Glomerular endothelial cell (primary cell): ENCODE results near the gene TJP3. TPM values are rescaled to one million over a fixed set of nuclear protein-coding genes. Genes with fewer than 3 reads are reported as not detected.

ENCODE experiments used
- DNase-seq: peaks from one replicate; pipeline ENCODE4 v3.0.0-alpha.2; 2011; ENCODE audit warnings: low read depth, low spot score; ENCODE audit errors: extremely low read depth
- total RNA-seq: library from RNA; depleted of rRNA; stranded (reverse); fragments of >200 nt; gene quantifications from 2 replicates; pipeline ENCODE4 v1.2.3, GENCODE V29; 2015

The TJP3 gene
- total RNA-seq, 1 donor from 2014 or later, result not detected

DNA sequence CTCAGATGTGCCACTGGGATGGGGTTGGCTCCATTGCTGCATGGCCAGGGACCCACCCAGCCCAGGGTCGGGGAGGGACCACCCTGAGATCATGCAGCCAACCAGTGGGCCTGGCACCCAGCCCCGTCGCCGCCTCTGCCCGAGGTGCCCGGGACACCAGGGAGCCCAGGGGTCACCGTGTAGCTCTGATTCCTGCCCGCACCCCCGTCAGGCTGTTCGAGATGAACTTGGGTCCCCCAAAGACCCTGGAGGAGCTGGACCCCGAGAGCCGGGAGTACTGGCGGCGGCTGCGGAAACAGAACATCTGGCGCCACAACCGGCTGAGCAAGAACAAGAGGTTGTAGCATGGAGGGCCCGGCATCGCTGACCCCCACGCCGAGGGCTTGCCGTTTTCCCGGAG lies 58.9 kb downstream of the TJP3 start:
- DNase-seq, result no peak

DNA sequence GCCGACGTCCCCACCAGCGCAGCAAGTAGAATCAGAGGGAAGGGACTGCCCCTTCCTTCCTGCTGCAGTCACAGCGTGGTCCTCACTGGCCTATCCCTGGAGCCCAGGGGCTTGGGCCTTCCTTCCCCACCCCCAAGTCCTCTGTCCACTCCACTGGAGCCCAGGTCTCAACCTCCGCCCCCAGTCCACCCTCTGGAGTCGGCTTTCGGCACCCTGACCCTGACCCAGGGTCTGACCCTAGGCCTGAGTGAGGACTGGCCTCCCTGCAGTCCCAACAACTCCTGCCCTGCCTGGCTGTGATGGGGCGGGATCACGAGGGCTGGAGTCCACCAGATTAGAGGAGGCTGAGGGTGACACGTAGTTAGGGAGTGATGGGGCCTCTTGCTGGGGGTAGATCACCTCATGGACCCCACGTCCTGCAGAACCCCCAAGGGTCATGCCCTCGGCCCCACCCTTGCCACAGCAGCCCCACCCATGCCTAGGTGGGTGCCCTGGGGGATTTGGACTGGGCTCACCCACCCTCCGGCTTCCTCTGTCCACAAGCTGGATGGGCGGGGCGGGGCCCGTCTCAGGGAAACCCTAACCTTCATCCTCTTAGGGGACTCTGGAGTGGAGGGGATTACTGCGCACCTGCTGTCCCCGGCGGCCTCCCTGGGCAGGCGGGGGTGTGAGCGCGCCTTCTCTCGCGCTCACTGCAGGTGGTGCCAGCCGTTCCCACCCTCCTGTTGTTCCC lies 60.0 kb downstream of the TJP3 start:
- DNase-seq, result no peak

DNA sequence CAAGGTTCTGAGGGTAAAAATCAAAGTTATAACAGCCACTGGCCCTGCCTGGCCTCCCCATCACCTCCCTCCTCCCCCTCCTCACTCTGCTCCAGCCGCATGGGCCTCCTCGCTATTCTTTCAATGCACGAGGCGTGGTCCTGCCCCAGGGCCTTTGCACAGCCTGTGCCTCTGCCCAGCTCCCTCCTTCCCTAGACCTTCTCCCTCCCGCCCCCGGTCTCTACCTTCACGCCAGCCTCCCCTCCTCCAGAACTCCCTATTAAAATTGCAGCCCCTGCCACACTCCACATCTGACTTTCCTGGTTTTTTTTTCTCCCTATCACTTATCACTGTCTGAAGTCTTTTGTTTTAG lies 60.5 kb downstream of the TJP3 start:
- DNase-seq, result no peak

DNA sequence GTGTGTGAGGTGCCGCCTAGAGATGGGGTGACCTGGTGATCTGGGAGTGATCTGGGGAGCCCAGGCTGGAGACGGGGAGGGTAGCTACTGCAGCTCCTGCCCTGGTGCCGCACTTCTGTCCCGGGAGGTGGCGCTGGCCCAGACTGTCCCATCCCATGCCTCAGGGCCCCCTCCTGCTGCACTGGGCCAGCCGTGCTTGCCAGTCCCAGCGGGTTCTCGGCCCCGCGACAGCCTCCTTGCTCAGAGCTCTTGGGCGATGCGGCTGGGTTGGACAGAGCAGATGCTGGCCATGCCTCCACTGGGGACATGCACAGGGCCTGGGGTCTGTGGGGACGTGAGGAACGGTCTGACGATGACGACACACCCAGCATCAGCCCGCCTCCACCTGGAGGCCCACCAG lies 61.3 kb downstream of the TJP3 start:
- DNase-seq, result no peak

DNA sequence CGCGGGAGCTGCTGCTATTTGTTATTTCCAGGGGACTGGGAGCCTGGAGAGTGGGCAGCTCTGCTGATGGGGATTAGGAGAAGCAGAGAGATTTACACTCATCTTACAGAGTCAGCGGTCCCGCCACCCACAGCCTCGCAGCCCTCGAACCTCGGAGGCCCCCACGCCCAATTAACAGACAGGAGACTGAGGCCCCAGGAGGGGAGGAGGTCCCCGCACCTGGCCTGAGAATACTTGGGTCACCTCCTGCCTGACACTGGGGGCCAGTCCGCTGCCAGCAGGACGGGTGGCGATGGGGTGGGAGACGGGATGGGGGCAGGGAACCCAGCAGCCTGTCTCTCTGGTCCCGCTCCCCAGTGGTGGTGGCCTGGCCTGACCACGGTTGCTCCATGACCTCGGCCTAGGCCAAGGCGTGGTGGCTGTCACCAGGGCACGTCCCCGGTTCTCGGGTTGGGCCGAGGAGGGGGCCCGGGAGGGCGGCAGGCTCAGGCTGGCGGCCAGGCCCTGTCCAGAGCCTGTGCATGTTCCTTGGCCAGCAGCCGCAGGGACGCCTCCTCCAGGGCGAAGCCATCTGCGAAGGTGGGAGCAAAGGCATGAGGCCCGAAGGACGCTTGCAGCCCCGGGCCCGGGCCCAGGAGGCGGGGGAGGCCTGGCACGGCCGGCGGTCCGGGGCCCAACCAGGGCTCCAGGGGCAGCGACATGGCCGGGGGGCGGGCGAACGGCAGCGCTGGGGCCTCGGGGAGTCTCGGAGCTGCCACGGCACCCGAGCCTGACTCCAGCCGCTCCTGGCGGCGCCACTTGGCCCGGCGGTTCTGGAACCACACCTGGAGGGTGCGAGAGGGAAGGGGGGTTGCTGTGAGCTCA lies 62.2 kb downstream of the TJP3 start:
- DNase-seq, result no peak

DNA sequence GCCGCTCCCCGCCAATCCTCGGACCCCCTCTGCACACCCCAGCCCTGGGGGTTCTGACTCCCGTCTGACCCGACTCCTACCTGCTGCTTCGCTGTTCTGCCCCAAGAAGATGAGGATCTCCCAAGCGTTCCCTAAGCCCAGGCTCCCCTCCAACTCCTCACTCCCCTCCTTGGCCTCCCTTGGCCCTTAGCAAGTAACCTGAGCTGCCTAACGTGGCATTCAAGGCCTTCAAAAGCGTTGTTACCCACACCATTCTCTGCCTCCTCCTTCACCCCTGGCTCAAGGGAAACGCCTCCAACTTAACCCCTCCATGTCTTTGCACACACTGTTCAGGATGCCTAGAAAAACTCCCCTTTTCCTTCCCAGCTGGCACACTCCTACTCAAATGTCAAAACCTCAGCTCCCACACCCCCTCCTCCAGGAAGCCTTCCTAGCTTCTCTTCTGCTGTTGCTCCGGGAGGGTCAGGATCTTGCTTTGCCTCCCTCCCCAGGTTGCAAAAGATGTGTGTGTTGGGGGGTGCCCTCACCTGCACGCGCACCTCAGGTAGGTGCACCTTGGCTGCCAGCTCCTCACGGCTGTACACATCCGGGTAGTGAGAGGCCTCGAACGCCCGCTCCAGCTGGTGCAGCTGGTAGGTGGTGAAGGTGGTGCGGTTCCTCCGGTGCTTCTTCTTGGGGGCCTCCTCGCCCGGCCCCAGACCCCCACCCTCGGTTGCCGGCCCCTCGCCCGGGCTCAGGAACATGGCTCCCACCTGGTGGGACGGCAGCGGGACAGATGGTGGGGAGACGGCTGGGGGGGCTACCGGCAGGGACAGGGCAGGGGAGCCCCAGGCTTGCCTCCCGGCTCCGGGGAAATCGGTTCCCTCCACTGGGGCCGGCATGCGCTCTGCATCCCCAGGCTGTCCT lies 63.1 kb downstream of the TJP3 start:
- DNase-seq, result no peak

DNA sequence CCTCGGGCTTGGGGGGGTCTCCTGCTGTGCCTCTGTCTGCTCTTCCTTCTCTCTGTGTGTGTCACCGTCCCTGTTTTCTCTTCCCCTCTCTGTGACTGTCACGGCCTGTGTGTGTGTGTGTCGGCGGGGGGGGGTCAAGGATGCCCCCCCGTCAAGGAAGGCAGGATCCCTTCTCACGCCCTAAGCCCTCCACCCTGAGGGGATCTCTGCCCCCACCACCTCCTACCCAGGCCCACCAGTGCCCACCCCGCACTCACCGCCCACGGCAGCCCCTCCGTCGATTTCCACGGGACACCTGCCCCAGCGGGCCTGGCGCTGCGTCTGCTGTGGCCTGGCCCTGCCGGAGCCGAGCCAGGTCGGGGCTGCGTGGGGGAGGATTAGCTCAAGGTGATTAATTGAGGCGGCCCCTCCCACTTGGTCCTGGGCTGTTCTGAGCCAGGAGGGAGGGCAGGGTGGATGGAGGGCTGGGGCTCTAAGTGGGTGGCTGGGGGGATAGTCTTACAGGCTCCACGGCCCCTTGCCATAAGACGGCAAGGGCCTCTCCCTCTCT lies 63.8 kb downstream of the TJP3 start, which contains the start of gene RAX2:
TSS of gene RAX2 (minus strand) at position 323 of the 550 bp plus-strand sequence. CDS start 486 bp downstream, outside the sequence.
- no peak for DNase-seq

DNA sequence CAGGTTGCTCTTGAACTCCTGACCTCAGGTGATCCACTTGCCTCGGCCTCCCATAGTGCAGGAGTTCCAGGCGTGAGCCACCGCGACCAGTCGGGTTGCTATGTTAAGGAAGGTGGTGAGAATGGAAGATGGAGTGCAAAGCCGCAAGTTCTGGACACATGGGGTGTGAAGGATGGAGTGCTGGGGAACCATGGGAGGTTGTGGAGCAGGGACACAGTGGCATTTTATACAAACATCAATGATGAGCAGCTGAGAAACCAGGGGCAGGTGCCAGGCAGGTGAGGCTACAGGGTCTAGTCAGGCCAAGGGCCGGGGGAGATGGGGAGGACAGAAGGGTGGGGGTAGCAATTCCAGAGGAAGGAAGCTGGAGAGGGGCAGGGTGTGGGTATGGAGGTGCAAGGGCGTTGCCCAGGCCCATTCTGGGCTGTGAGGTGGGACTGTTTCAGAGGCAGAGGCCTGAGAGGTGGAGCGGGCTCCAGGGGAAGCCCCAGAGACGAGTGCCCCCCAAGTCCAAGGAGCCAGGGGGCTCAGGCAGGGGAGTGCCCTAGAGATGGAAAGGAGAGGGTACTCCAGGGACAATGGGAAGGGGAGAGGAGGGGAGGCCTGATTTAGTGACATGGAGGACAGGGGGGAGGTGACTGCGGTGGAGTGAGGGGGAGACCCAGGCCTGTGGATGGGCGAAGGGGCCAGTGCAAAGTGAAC lies 65.8 kb downstream of the TJP3 start:
- no peak for DNase-seq

DNA sequence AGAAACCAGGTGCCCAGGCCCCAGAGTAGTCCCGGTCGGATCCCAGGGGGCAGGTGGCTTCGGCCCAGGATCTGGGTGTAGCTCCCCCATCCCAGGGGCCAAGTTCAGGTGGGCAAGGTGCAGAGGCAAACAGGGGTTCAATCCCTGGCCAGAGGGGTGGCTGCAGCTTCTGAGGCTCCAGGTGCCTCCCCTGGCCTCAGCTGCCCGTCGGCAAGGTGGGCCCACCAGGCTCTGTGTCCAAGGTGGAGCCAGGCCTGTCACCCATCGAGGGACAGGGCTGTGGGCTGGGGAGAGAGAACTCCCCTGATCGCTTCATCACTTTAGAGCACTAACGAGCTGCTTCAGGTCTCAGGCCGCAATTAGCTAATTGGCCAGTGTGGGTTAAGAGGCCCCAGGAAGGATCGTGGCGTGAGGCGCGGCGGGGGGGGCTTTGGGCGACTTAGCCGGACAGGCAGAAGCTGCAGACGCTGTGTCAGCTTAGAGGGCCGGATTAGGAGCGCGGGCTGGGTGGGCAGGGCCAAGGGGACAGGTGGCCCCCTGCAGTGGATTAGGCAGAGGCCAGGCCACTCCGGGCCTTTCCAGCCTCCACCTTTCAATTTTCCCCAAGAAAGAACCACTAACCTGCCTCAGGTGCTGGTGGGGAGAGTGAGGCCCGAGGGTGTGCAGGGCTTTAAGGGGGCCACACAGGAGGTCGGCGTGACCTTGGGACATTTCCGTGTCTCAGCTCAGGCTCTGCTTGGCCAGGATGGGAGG lies 66.6 kb downstream of the TJP3 start:
- DNase-seq, result no peak

DNA sequence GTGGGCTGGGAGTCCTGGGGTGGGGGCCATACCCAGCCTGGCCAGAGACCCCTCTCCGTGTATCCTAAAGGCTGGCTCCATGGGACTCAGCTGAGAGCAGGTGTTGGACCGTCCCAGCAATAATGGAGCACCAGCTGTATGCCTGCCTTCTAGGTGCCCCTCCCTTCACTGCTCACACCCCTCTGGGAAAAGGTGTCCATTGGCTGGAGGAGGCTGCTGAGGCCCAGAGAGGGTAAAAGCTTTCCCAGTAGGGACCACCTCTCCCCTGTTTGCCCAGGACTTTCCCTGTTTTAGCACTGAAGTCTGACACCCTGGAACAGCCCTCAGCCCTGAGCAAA lies 67.2 kb downstream of the TJP3 start:
- no peak for DNase-seq

DNA sequence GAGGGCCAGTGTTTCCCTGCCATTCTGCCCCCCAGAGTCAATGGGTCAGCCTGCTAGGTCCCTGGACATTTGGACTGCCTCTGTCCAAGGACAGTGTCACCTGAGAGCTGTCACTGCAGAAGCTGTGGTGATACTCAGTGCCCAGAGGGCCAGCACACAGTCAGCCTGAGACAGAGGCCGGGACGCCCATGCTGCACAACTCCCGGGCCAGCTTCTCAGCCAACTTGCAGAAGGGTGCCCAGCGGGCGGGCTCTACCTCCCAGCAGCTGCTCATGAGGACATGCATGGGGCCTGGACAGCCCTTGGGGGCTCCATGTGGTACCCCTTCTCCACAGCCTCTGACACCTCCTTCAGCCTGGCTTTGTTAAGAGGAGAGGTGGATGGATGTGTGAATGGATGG lies 67.6 kb downstream of the TJP3 start:
- DNase-seq, result no peak

DNA sequence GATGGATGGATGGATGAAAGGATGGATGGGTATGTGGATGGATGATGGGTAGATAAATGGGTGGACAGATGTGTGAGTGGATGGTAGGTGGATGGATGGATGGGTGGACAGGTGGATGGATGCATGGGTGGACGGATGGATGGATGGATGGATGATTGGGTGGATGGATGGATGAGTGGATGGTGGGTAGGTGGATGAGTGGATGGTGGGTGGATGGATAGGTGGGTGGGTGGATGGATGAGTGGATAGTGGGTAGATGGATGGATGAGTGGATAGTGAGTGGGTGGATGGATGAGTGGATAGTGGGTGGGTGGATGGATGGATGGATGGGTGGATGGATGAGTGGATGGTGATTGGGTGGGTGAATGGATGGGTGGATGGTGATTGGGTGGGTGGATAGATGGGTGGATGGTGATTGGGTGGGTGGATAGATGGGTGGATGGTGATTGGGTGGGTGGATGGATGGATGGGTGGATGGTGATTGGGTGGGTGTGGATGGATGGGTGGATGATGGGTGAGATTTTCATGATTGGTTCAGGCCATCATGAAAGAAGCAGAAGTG lies 68.4 kb downstream of the TJP3 start:
- DNase-seq, result no peak

DNA sequence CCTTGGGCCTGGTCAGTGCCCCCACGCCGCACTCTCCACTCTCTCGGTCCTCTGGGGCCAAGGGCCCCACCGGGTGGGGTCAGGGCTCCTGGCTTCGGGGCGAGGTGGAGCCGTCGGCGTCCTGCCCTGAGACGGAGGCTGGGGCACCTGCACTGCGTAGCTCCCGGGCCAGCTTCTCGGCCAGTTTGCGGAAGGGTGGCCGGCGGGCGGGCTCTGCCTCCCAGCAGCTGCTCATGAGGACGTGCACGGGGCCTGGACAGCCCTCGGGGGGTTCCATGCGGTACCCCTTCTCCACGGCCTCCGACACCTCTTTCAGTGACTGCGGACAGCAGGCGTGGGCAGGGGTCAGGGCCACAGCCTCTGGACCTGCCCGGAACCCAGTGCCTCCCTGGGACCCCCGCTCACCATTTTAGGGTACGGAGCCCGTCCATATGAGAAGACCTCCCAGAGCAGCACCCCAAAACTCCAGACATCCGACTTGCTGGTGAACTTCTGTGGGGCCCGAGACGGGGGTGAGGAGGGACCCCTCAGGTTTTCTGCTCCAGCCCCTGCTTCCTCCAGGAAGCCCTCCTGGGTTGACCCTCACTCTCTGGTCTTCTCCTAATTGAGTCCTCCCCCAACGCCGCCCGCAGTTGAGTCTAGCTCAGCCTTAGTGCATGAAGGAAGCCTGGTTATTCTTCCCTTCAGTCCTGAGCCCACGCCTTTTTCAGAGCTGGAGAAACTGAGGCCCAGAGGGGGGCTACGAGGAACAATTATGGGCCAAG lies 70.1 kb downstream of the TJP3 start:
- DNase-seq, result no peak

DNA sequence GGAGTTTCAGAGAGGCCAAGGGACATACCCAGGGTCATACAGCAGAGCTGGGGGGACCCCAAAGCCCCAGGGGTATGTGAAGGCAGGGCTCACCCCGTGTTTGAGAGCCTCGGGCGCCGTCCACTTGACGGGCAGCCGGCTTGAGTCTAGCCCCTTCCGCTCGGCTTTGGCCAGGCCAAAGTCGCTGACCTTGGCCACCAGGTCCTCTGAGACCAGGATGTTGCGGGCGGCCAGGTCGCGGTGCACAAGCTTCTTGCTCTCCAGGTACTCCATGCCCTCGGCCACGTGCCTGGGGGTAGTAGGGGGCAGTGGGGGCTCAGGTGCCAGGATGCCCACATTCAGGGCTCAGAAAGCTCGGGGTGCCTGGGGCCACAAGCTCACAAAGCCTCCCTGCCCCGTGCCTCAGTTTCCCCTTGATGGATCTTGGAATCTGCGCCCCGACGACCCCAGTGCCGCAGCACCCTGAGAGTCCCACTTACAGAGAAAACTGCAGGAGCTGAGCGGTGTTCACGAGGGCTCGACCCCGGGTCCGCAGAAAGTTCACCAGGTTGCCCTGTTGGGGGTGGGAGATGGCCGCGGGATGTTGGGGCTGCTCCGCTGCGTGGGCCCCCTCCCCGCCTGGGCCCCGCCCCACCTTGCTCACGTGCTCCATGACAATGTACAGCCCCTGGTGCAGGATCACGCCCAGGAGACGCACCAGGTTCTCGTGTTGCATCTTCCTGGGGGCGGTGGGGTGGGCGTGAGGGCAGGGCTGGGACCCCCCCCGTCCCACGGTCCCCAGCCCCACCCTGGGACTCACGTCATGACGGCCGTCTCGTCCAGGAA lies 70.9 kb downstream of the TJP3 start:
- no peak for DNase-seq

DNA sequence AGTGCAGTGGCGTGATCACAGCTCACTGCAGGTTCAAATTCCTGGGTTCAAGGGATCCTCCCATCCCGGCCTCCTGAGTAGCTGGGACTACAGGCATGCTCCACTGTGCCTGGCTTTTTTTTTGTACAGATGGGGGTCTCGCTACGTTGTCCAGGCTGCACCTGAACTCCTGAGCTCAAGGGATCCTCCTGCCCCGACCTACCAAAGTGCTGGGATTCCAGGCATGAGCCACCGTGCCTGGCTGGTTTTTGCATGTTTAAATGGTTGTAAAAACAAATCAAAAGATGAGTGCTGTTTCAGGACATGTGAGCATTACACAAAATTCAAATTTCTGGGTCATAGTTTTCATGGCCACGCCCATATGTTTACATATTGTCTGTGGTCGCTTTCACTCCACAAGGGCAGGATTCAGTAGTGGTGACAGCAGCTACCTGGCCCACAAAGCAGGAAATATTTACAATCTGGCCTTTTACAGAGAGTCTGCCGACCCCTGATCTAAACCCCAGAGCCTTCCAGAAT lies 72.7 kb downstream of the TJP3 start:
- DNase-seq, result no peak

DNA sequence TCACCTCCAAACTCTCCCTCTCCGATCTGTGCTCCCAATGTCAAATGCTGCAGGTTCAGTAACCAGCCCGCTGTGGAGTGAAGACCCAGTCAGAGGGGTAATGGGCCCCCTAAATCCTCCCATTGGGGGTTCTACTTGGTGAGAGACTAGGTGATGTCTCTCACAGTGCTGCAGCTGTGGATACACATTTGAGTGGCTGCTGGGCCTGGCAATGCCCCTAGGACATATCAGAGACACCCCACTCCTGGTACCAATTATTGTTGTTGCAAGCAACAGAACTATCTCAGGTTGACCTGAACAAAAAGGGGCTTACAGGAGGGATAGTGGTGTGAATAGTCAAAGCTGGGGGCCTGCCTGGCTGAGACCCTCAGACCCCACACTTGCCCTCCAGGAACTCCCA lies 73.4 kb downstream of the TJP3 start:
- DNase-seq, result no peak

DNA sequence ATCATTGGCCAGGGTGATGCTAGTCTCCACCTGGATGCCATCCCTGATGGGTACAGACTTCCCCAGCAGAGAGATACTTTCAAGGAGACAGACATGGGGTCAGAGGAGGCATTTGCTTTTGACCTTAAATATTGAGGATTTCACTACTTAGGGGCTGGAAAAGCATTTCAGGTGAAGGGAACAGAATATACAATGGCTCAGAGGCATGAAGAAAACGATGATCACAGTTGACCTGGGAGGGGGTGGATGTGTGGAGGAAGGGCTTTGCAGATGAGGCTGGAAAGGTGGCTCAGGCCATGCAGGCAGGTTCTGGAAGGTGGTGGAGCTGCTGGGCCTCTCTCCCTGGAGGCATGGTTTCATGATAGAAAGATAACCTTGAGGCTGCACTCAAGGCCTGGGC lies 74.1 kb downstream of the TJP3 start:
- DNase-seq, result no peak

DNA sequence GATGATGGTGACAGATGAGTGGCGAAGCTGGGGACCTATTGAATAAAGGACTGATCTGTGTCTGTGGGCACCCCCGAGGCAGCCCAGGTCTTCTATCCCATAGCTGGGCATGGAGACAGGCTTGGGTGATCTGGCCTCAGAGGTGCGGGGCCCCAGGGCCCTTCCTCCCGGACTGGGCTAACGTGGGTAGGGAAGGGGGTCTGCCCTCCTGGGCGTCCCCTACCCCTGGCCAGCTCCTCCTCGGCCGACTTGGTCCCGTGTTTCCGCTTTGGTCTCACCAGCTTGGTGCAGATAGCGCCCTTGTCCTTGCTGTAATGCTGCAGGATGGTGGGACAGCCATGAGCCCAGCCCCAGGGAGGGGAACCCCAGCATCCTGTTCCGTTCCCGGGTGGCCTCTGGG lies 74.7 kb downstream of the TJP3 start:
- DNase-seq, result no peak
